GM12878 (cell line): ENCODE results near the gene FUT8. TPM values are rescaled to one million over a fixed set of nuclear protein-coding genes. Genes with fewer than 3 reads are reported as not detected.

Source experiments
- ATAC-seq: fragments of 200-7000 bp; cut with Tn5 transposase; 3 replicates; pipeline ENCODE4 v1.9.1; 2020; ENCODE audit warnings: mild to moderate bottlenecking, moderate library complexity
- BruUV-seq: library from RNA; stranded (reverse); fragments of 400-500 nt; replicated peaks from 2 replicates; lab custom pipeline; 2021; lab: Mats Ljungman, UMichigan
- CTCF ChIA-PET: fragments of 300-600 bp; sonication (Branson Sonifier 250); formaldehyde crosslinking; extraction: SDS; loops from one replicate; lab custom pipeline; 2021; ENCODE audit warnings: inconsistent platforms; lab: Yijun Ruan, JAX
- POLR2A ChIA-PET: fragments of 350-600 bp; formaldehyde crosslinking; extraction: SDS; loops from one replicate; lab custom pipeline; 2021; ENCODE audit warnings: inconsistent platforms; lab: Charles Lee
- RAD21 ChIA-PET: fragments of 300-600 bp; sonication (Branson Sonifier 250); formaldehyde crosslinking; loops from one replicate; lab custom pipeline; 2023; ENCODE audit warnings: antibody characterized with exemption; ENCODE audit not compliant: unreplicated experiment; lab: Charles Lee
- SMC1A ChIA-PET: fragments of 300-600 bp; sonication (Branson Sonifier 250); formaldehyde crosslinking; loops from one replicate; lab custom pipeline; 2023; ENCODE audit not compliant: unreplicated experiment, uncharacterized antibody; lab: Charles Lee
- DNase-seq: peaks from one replicate; pipeline ENCODE4 v3.0.0-alpha.2; 2011; ENCODE audit warnings: low read depth, low spot score
- FAIRE-seq: peaks from 3 replicates; lab custom pipeline; 2011; peaks lifted over from hg19 to GRCh38; lab: Jason Lieb, UNC
- H2AFZ ChIP-seq: 2 replicates; pipeline ENCODE4 v1.6.0; 2011; ENCODE audit warnings: low read depth, low read length, control low read depth; ENCODE audit not compliant: control insufficient read depth
- H3K27ac ChIP-seq: 2 replicates; pipeline ENCODE4 v1.5.1; 2011; ENCODE audit warnings: control low read depth; ENCODE audit not compliant: control insufficient read depth, insufficient read depth
- H3K27me3 ChIP-seq, 2 experiments: replicated peaks in 1 of 2; 2 replicates each; pipeline versions ENCODE4 v1.6.0 to v1.6.1; 2011; ENCODE audit warnings: low read length in 1 of 2; ENCODE audit not compliant: control insufficient read depth in 2 of 2, insufficient read depth in 2 of 2
- H3K36me3 ChIP-seq, 2 experiments: 2 replicates each; pipeline ENCODE4 v1.5.1; 2011; ENCODE audit warnings: low read length in 1 of 2; ENCODE audit not compliant: control insufficient read depth in 2 of 2, insufficient read depth in 2 of 2
- H3K4me1 ChIP-seq: 2 replicates; pipeline ENCODE4 v1.6.1; 2011; ENCODE audit warnings: mild to moderate bottlenecking, low read length, moderate library complexity, mixed read lengths; ENCODE audit not compliant: control insufficient read depth, insufficient read depth
- H3K4me2 ChIP-seq: 2 replicates; pipeline ENCODE4 v1.6.0; 2011; ENCODE audit warnings: control low read depth; ENCODE audit not compliant: control insufficient read depth, insufficient read depth
- H3K4me3 ChIP-seq: fragments of 200-600 bp; sonication (generic); 2 replicates; pipeline ENCODE4 v1.5.1; 2016
- H3K79me2 ChIP-seq: 2 replicates; pipeline ENCODE4 v1.6.0; 2011; ENCODE audit warnings: low read length; ENCODE audit not compliant: control insufficient read depth, insufficient read depth
- H3K9ac ChIP-seq: 2 replicates; pipeline ENCODE4 v1.8.0; 2011; ENCODE audit warnings: low read length, control low read depth, mixed read lengths; ENCODE audit not compliant: control insufficient read depth, insufficient read depth
- H3K9me3 ChIP-seq: replicated peaks from 3 replicates; pipeline ENCODE4 v1.5.1; 2011; ENCODE audit warnings: mild to moderate bottlenecking, low read length; ENCODE audit not compliant: control insufficient read depth, insufficient read depth
- H4K20me1 ChIP-seq: 2 replicates; pipeline ENCODE4 v1.6.0; 2011; ENCODE audit not compliant: control insufficient read depth, insufficient read depth
- ATF7 ChIP-seq: fragments of 450-650 bp; IDR thresholded peaks from 2 replicates; pipeline ENCODE4 v1.6.1; 2016; ENCODE audit warnings: low read depth, mild to moderate bottlenecking
- CBFB ChIP-seq: IDR thresholded peaks from 2 replicates; pipeline ENCODE4 v1.6.1; 2016; ENCODE audit warnings: antibody characterized with exemption, low read depth
- HCFC1 ChIP-seq: fragments of 150-350 bp; IDR thresholded peaks from 2 replicates; pipeline ENCODE4 v1.6.1; 2014; ENCODE audit warnings: low read length
- HDAC6 ChIP-seq: fragments of 200-600 bp; sonication (generic); IDR thresholded peaks from one replicate; pipeline ENCODE4 v1.8.0; 2017; ENCODE audit warnings: antibody characterized with exemption; ENCODE audit not compliant: unreplicated experiment
- NFXL1 ChIP-seq: fragments of 450-650 bp; IDR thresholded peaks from 2 replicates; pipeline ENCODE4 v1.6.1; 2017; ENCODE audit warnings: antibody characterized with exemption, mild to moderate bottlenecking, borderline replicate concordance
- POLR2AphosphoS5 ChIP-seq: IDR thresholded peaks from 2 replicates; pipeline ENCODE4 v1.6.1; 2011; ENCODE audit warnings: mild to moderate bottlenecking, low read length, inconsistent platforms
- RELA ChIP-seq: fragments of 450-650 bp; IDR thresholded peaks from 2 replicates; pipeline ENCODE4 v1.8.0; 2014; ENCODE audit warnings: borderline replicate concordance; ENCODE audit not compliant: partially characterized antibody
- RUNX3 ChIP-seq: IDR thresholded peaks from 2 replicates; pipeline ENCODE4 v1.6.1; 2012; ENCODE audit warnings: low read length, inconsistent platforms
- SMAD1 ChIP-seq: fragments of 450-650 bp; IDR thresholded peaks from 2 replicates; pipeline ENCODE4 v1.6.1; 2018; ENCODE audit warnings: mild to moderate bottlenecking, low read depth; ENCODE audit not compliant: partially characterized antibody
- SMC3 ChIP-seq: IDR thresholded peaks from 2 replicates; pipeline ENCODE4 v1.6.1; 2011; ENCODE audit warnings: low read length, improper control_type of control experiment, borderline replicate concordance
- ZNF384 ChIP-seq: IDR thresholded peaks from 2 replicates; pipeline ENCODE4 v1.6.1; 2012; ENCODE audit warnings: low read depth, mild to moderate bottlenecking, low read length, improper control_type of control experiment, borderline replicate concordance
- WGBS: methylation state at CpG from one replicate; pipeline ENCODE4 v1.1.6; 2016; ENCODE audit warnings: low lambda C conversion rate; ENCODE audit not compliant: insufficient replicate concordance, insufficient coverage; ENCODE audit errors: missing lambda C conversion rate; 5-methylcytosine and 5-hydroxymethylcytosine counted together
- in situ Hi-C: fragments of 300-500 bp; cut with MboI; formaldehyde crosslinking; loops from 9 replicates; pipeline ENCODE4 v1.14.3; 2018; ENCODE audit warnings: mixed read lengths
- intact Hi-C: fragments of 100-400 bp; cut with micrococcal nuclease; formaldehyde crosslinking; loops from one replicate; pipeline ENCODE4 v1.14.2; 2022; ENCODE audit not compliant: unreplicated experiment
- polyA plus RNA-seq, 11 experiments: library from polyadenylated mRNA; depleted of rRNA in 4 of 11; unstranded in 6 of 11; stranded (reverse) in 5 of 11; fragments of >200 nt; fragmentation: Nextera tagmentation in 4 of 11; fragmentation: Illumina TruSeq in 1 of 11; extraction: Ambion mirVana in 4 of 11; extraction: Trizol in 1 of 11; gene quantifications; 1 replicate in 1 of 11; 2 replicates in 10 of 11; pipeline versions ENCODE4 v1.2.1 to v1.2.3, GENCODE V29; 2011 to 2016; ENCODE audit warnings: inconsistent platforms in 2 of 11, missing spikeins in 2 of 11, low read depth in 1 of 11
- total RNA-seq, 4 experiments: library from RNA; depleted of rRNA in 3 of 4; stranded (reverse); fragments of >200 nt in 3 of 4; fragmentation: Illumina TruSeq in 1 of 4; extraction: Trizol in 1 of 4; gene quantifications; 2 replicates each; pipeline versions ENCODE4 v1.2.1 to v1.2.3, GENCODE V29; 2013 to 2021
- TF ChIP-seq, protein P1 (sequence below): fragments of 450-650 bp; IDR thresholded peaks from 2 replicates; pipeline ENCODE4 v1.6.1; 2017; ENCODE audit warnings: low read depth, mild to moderate bottlenecking, moderate library complexity

Gene FUT8
- total and polyA plus RNA-seq, 10 of the 15 experiments (the other 5 are each of a cell fraction or from before 2014, with no cell fraction given): 21.3 to 106 (median 66.3) TPM

DNA sequence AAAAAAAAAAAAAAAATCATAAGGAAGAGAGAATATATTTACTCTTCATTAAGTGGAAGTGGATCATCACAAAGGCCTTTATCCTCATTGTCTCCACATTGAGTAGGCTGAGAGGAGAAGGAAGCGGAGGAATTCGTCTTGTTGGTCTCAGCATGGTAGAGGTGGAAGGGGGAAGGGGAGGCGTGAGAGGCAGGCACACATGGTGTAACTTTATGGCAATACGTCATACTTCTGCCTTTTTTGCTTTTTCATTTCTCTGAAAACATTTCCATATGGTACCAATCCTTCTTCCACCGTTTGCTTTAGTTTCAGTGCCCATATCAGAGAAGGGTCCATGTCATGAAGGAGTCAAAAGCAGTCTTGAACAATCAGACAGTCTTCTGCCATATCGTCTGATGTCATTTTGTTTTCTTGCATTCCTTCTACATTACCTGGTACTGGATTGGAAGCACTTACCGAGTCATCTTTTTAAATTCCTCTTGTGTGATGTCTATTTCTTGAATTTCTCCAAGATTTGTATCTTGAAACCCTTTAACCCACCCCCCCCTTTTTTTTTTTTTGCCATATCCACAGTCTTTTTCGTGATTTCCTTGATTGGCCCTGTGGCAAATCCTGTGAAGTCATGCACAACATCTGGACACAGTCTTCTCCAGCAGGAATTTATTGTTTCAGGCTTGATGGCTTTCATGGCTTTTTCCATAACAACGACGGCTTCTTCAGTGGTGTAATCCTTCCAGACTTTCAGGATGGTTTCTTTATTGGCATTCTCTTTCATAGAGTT is 8.9 kb downstream of the FUT8 start (continued):
- TF ChIP-seq, protein P1, sequence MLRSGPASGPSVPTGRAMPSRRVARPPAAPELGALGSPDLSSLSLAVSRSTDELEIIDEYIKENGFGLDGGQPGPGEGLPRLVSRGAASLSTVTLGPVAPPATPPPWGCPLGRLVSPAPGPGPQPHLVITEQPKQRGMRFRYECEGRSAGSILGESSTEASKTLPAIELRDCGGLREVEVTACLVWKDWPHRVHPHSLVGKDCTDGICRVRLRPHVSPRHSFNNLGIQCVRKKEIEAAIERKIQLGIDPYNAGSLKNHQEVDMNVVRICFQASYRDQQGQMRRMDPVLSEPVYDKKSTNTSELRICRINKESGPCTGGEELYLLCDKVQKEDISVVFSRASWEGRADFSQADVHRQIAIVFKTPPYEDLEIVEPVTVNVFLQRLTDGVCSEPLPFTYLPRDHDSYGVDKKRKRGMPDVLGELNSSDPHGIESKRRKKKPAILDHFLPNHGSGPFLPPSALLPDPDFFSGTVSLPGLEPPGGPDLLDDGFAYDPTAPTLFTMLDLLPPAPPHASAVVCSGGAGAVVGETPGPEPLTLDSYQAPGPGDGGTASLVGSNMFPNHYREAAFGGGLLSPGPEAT: no peak
- no peak for TF ChIP-seq HDAC6
- TF ChIP-seq RUNX3: no peak
- TF ChIP-seq ZNF384: no peak
- TF ChIP-seq NFXL1: no peak

DNA sequence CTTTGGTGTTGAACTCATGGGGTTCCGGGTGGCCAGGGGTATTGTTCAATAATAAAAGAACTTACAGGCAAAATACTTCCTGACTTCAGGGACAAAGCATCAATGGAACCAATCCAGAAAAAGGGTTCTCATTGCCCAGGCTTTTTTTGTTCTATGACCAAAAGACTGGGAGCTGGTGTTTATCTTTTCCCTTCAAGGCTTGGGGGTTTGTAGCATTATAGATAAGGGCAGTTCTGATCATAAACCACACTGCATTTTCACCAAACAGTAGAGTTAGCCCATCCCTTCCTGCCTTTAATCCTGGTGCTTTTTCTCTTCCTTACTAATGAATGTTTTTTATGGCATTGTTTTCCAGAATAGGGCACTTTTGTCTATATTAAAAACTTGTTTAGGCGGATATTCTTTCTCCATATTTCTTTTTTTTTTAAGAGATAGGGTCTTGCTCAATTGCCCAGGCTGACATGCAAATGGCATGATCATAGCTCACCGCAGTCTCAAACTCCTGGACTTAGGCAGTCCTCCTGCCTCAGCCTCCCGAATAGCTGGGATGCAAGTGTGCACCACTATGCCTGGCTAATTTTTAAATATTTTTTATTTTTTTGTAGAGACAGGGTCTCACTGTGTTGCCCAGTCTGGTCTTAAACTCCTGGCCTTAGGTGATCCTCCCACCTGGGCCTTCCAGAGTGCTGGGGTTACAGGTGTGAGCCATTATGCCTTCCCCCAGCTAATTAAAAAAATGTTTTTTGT is 9.7 kb downstream of the FUT8 start:
- WGBS: 96% methylated on average over 4 of the region's 4 CpGs
- Histone ChIP-seq H2AFZ (no peak overlapping the region), H3K27ac (no peak overlapping the region), H3K4me1 (0 out of 2 replicates have a peak, but pooled peaks cover 3% of the 10 kb centered on the region), H3K4me2 (no peak overlapping the region), H3K27me3 (no peaks in the 10 kb centered on the region), H3K9ac (no peak overlapping the region), H4K20me1 (no peaks in the 10 kb centered on the region), H3K4me3 (no peak overlapping the region), H3K9me3 (no peaks in the 10 kb centered on the region; the same call in 1 of the 3 replicates), H3K36me3 (no peaks in the 10 kb centered on the region), H3K79me2 (peaks cover 80% of the 10 kb centered on the region)
- ChIA-PET POLR2A (no interaction called here), RAD21 (interaction anchor here (0.6 kb wide), 1 partner anchor 184 kb away, joined by 3 read pairs; no protein-coding TSS in a partner anchor), SMC1A (interaction anchor here (2.6 kb wide), 1 partner anchor 55 kb away, joined by 12 read pairs; no protein-coding TSS in a partner anchor), CTCF (no interaction called here)
- in situ Hi-C loops (loop anchor here (5.0 kb wide), 1 partner anchor 400 kb away; no protein-coding TSS in a partner anchor), intact Hi-C loops (no loop called here)
- DNase-seq (no peak), FAIRE-seq (no peak), ATAC-seq (no peak)
- TF ChIP-seq SMAD1 (no peak), POLR2AphosphoS5 (no peak), HCFC1 (no peak), SMC3 (no peak), CBFB (no peak), ATF7 (no peak), RELA (no peak)
- no TSS peak for BruUV-seq
